Globus pallidus (tissue), 1 donor: ENCODE measurements around the gene INO80D.
"Not testable (repeated sequence)": the region's sequence is repeated elsewhere in the genome, so short reads cannot be mapped to it uniquely, and the experiment has no call there.

Source experiments
- DNase-seq: peaks from one replicate; pipeline ENCODE4 v3.0.0-alpha.2; 2015; ENCODE audit warnings: low spot score

INO80D gene

GRCh38 chr2:206084439-206084869 lies 1.5 kb downstream of the INO80D start:
- DNase-seq: peak; percentile 76

- DNase-seq: peak; percentile 11
Observed at GRCh38 chr2:206083602-206084438, 2.2 kb downstream of the INO80D start.

- no peak for DNase-seq
Observed at GRCh38 chr2:206082298-206082843, 3.6 kb downstream of the INO80D start.

- no peak for DNase-seq
Observed at GRCh38 chr2:206080927-206081326, 5.0 kb downstream of the INO80D start.

- DNase-seq: no peak
Observed at GRCh38 chr2:206079699-206080465, 6.1 kb downstream of the INO80D start.

GRCh38 chr2:206077879-206078278 lies 8.1 kb downstream of the INO80D start:
- not testable (repeated sequence) for DNase-seq

- no peak for DNase-seq
Observed at GRCh38 chr2:206075113-206075512, 10.9 kb downstream of the INO80D start.

- no peak for DNase-seq
Observed at GRCh38 chr2:206071807-206072206, 14.2 kb downstream of the INO80D start.

GRCh38 chr2:206069417-206069816 lies 16.6 kb downstream of the INO80D start:
- DNase-seq: no peak

- no peak for DNase-seq
Observed at GRCh38 chr2:206068207-206068606, 17.8 kb downstream of the INO80D start.

GRCh38 chr2:206064077-206064476 lies 21.9 kb downstream of the INO80D start:
- DNase-seq: no peak

- no peak for DNase-seq
Observed at GRCh38 chr2:206063635-206064034, 22.3 kb downstream of the INO80D start.

GRCh38 chr2:206062724-206063123 lies 23.2 kb downstream of the INO80D start:
- DNase-seq: no peak

GRCh38 chr2:206056286-206056685 lies 29.7 kb downstream of the INO80D start:
- no peak for DNase-seq

- DNase-seq: no peak
Observed at GRCh38 chr2:206054952-206055351, 31.0 kb downstream of the INO80D start.

- DNase-seq: no peak
Observed at GRCh38 chr2:206051912-206052311, 34.1 kb downstream of the INO80D start.

- no peak for DNase-seq
Observed at GRCh38 chr2:206049392-206049791, 36.6 kb downstream of the INO80D start.

- DNase-seq: no peak
Observed at GRCh38 chr2:206045251-206045650, 40.7 kb downstream of the INO80D start.

GRCh38 chr2:206040525-206040924 lies 45.4 kb downstream of the INO80D start:
- no peak for DNase-seq

GRCh38 chr2:206035393-206035792 lies 50.6 kb downstream of the INO80D start:
- not testable (repeated sequence) for DNase-seq

GRCh38 chr2:206033452-206033851 lies 52.5 kb downstream of the INO80D start:
- not testable (repeated sequence) for DNase-seq

- DNase-seq: no peak
Observed at GRCh38 chr2:206031950-206032567, 53.9 kb downstream of the INO80D start.
